SKM-1 (cell line): Measurements from ENCODE around the gene E4F1.

ENCODE experiments used
- DNase-seq: peaks from one replicate; lab custom pipeline; 2025; ENCODE audit not compliant: unreplicated experiment; lab: John Stamatoyannopoulos, UW

Gene E4F1

GRCh38 chr16:2270588-2271470, 47.4 kb downstream of the E4F1 start:
- no peak for DNase-seq

- no peak for DNase-seq
Observed at GRCh38 chr16:2271848-2272461, 48.6 kb downstream of the E4F1 start.

GRCh38 chr16:2273484-2273883, 50.1 kb downstream of the E4F1 start:
- no peak for DNase-seq

- no peak for DNase-seq
Observed at GRCh38 chr16:2273931-2274330, 50.5 kb downstream of the E4F1 start.

- DNase-seq = no peak
Observed at GRCh38 chr16:2275476-2276367, 52.3 kb downstream of the E4F1 start.

- no peak for DNase-seq
Observed at GRCh38 chr16:2276368-2277195, 53.2 kb downstream of the E4F1 start.

GRCh38 chr16:2277466-2278271, 54.3 kb downstream of the E4F1 start:
- no peak for DNase-seq

GRCh38 chr16:2278272-2278608, 54.8 kb downstream of the E4F1 start:
- no peak for DNase-seq

- DNase-seq = no peak
Observed at GRCh38 chr16:2278956-2279800, 55.8 kb downstream of the E4F1 start.

GRCh38 chr16:2280461-2280860, 57.1 kb downstream of the E4F1 start:
- DNase-seq = no peak

- no peak for DNase-seq
Observed at GRCh38 chr16:2280981-2281542, 57.7 kb downstream of the E4F1 start.

GRCh38 chr16:2282262-2282661, 58.9 kb downstream of the E4F1 start:
- DNase-seq = no peak

- no peak for DNase-seq
Observed at GRCh38 chr16:2282866-2283555, 59.6 kb downstream of the E4F1 start.

- DNase-seq = no peak
Observed at GRCh38 chr16:2284001-2284770, 60.8 kb downstream of the E4F1 start.

GRCh38 chr16:2284797-2285576, 61.6 kb downstream of the E4F1 start:
- no peak for DNase-seq
